ENCODE data around the gene IRS1.

Gene IRS1

DNA sequence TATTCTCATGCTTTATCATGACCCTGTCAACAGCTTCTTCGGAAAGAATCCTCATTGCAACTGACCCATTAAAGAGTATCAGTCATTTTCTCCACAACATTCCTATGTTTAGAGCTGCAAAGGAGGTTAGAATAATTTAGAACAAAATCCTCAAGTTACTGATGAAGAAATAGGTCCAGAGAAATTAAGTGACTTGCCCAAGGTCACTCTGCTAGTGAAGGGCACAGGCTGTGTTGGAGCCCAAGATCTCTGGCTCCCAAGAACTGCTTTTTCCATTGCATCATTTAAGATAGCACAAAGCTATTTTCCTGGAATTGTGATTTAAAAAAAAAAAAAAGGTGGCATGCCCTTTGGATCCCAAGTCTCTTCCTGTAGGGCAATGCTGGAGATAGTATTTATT is 9.6 kb downstream of the IRS1 start:
- DNase-seq: no peak

DNA sequence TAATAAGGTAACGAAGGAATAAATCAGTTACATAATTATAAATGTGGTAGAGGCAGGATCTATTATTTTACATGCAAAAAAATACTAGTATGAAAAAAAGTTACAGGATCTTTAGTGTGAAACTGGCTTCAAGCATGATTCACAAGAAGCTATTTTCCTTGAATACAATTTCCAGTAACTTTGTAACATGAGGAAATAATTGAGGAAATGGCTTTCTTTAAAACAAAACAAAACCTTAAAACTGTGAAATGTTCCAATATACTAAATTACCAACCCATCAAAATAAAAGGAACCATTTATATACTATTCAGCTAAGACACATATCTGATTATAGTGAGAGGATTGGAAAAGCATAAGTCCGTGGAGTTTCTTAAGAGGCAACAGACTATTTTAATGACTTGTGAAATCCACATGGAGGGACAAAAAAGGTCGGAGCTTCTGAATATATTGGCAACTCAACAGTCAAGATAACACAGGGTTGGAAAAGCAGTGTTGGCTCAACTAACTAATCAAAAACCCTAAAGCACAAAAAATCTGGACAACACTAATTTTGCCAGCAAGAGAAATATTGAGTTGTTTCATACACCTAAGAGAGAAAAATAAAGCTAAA is 10.6 kb downstream of the IRS1 start:
- no peak for DNase-seq

DNA sequence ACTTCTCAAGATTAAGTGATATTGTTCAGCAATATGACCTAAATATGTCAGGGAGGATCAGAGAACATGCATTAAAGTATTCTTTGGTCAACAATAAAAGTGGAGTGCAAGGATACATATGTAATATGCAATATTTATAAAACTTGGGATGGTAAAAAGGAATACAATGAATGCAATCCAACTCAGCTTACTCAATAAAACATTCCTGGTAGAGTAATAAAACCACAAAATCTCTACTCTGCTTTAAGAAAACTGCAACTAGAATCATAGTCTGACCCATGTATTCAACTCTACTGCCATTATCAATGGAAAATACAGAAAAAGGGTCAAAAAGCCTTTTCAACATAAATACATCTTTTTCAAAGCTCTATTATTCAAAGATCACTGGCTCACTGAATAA is 11.6 kb downstream of the IRS1 start:
- no peak for DNase-seq

DNA sequence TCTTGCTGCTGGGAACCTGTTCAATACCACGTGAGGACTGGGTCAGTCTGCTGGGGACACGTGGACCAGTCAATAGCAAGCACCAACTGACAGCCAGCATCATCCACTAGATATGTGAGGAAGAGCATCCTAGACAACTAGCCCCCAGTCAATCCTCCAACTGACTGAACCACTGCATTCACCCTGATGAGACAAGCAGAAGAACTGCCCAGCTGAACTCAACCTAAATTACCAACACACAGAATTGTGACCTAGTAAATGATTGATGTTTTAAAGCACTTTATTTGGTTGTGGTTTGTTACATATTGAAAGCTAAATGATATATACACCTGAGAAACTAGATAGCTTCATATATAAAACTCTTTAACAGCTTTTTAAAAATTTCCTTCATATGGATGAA is 15.7 kb downstream of the IRS1 start:
- DNase-seq: no peak

DNA sequence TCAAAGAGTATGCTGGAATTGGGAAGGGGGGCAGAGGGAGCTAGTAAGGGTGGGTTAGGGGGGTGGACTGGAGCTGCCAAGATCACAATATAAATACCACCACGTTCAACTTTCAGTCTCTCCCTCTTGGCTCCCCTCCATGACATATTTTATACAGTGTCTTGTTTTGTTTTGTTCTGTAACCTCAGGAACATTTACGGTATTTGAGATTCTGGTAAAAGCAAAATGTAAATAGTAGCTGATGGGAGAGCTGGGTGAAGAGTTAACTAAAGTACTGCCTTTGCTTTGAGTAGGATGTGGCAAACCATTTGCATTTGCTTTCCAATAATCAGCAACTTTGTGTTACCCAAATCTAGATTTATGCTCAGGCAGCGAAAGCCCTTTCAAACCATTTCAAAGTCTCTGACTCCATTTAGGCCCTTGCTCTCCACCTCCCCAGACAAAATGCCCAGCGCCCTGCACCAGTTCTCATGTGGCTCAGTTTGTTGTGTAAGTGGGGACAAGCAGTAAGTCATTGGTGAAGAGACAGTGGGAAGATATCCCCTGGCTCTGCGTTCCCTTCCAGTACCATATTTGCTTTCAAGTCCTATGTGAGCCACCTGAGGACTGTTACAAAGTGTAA is 17.4 kb downstream of the IRS1 start:
- no peak for DNase-seq

GRCh38 chr2:226780431-226780830 is 19.2 kb downstream of the IRS1 start:
- DNase-seq: no peak

- no peak for DNase-seq
Observed at GRCh38 chr2:226777611-226778010, 22.0 kb downstream of the IRS1 start.

DNA sequence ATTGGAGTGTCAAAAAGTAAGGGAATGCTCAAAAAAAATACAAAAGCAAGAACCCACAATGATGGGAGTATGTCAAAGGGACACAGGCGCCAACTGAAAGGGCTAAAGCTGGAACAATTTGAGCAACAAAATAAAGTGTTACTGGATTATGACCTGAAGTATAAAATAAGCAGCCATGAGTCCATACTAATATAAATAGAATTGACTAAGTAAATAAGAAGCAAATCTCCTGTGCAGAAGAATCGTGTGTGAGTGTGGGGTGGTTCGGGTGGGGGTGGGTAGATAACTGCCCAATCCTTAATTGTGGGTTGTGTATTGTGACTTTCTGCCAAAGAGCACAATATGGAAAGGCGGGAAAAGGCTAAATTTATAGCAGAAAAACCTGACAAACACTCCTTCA is 23.5 kb downstream of the IRS1 start:
- no peak for DNase-seq

GRCh38 chr2:226775032-226775509 is 24.5 kb downstream of the IRS1 start:
- DNase-seq: no peak

GRCh38 chr2:226773291-226773690 is 26.3 kb downstream of the IRS1 start:
- no peak for DNase-seq

- DNase-seq: no peak
Observed at GRCh38 chr2:226772389-226773179, 27.0 kb downstream of the IRS1 start.

DNA sequence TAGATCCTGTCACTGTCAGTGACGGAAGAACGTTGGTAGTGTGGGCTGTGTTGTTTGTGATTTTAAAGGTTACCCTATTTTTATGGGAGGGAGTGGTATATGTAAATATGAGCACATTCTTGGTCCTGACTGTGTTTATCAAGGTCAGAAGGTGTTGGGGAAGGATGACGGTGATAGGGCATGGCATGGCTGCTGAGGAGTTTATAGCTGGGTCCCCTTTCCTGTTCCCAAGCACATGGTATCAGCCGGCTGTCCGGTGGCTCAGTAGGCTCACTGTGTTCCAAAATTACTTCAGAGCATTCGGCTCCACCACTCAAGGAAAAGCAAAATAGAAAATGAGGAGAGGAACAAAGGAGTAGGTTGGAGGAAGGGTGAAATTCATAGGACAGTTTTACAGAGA is 28.6 kb downstream of the IRS1 start:
- DNase-seq: no peak

GRCh38 chr2:226767056-226767813 is 32.4 kb downstream of the IRS1 start:
- no peak for DNase-seq

- no peak for DNase-seq
Observed at GRCh38 chr2:226766352-226767055, 33.1 kb downstream of the IRS1 start.

GRCh38 chr2:226763320-226763719 is 36.3 kb downstream of the IRS1 start:
- DNase-seq: no peak

- no peak for DNase-seq
Observed at GRCh38 chr2:226761195-226761583, 38.4 kb downstream of the IRS1 start.

- DNase-seq: no peak
Observed at GRCh38 chr2:226760412-226761194, 39.0 kb downstream of the IRS1 start.

DNA sequence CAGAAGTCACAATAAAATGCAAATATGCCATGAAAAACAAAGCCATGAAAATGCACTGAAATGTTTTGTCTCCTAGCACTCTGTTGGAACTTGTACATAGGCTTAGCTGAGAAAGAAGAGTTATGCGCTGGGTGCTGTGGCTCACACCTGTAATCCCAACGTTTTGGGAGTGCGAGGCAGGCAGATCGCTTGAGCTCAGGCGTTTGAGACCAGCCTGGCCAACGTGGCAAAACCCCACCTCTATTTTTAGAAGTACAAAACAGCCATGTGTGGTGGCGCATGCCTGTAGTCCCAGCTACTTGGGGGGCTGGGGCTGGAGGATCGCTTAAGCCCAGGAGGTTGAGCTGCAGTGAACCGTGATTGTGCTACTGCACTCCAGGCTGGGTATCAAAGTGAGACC is 39.9 kb downstream of the IRS1 start:
- DNase-seq: no peak

DNA sequence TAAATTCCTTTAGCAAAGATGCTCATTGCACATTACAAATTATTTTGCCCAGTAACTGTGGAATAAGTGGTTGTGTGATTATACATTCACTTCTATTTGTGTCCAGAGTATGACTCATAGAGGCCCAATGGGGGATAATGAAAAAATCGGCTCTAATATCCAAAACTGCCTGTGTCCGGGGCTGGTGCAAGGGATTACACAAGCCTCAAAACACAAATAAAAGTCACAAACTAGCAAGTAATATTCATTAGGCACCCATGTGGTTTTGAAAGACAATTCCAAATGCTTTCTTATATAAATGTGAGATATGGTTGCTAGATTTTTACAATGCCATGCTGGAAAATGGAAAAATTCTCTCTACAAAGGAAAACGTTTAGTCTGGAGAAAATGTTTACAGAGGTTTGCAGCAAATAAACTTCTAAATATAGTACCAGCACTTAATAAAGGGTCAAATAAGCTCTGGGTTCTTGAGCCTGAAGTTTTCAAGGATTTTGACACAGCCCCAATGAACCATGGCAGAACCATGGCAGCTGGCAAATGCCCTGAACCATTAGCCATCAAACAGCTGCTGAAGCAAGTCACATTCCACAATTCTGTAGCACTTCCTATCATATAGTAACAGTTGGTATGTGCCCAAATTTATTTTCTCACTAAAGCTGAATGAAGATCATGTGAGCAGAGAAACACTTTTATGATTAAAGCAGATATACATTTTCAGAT is 40.5 kb downstream of the IRS1 start:
- DNase-seq: no peak

DNA sequence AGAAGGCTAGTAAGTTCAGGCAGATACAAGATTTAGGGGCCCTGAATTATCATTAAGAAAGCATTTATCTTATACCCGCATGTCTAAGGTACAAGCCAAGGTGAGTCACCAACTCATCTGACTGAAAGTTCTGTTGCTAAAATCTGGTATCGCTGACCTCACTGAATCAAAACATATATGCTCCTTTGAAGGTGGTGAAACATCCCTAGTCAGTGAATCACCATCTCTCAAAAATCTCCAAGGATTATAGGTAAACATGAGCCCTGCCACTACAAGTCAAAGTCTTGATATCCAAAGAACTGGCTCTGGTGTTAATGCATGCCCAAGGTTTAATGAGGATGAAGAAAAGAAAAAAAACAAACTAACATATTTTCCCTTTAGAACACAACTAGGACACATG is 43.5 kb downstream of the IRS1 start:
- DNase-seq: no peak

GRCh38 chr2:226755631-226756030 is 44.0 kb downstream of the IRS1 start:
- no peak for DNase-seq

Data from NCI-H1930 (cell line).